Measurements from ENCODE around the gene CPA1.
"Not testable (repeated sequence)": the region's sequence is repeated elsewhere in the genome, so short reads cannot be mapped to it uniquely, and the experiment has no call there.

Gene CPA1

DNA sequence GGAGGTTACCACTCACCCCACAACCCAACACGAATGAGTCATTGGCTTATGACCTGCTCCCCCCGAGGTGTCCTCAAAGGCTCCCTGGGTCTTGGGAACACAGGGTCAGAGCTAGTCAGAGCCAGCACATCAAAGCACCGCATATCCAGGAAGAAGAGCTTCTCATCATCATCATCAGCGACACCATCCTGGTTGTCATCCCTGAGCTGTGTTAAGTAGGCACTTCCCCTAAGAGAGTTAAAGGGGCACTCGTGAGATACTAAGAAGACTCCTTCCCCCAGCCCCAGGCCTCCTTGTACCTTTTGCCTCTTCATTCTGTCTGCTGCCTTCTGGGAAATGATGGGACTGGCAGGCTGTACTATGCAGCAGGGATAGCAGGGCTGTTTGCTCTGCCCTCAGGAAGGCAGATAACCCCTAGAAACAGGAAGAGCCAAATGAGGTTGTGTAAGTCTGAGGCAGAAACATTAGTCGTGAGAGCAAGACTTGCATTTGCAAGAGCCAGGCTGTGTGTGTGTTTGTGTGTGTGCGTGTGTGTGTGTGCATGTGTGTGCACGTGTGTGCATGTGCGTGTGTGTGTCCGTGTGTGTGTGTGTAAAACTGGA is 11.1 kb upstream of the CPA1 start:
- peaks cover 0 to 16% (median 4%) of the 10 kb centered on the region in 10 experiments; a peak in 9 of 20 replicates for H3K4me1 ChIP-seq
- peak overlapping the region in 3 of 11 experiments; percentile 10 to 19 (median 12); a peak in 3 of 22 replicates for H3K27ac ChIP-seq
- H3K36me3 ChIP-seq = no peaks in the 10 kb centered on the region
- no peaks in the 10 kb centered on the region for H3K9me3 ChIP-seq (replicated peaks in 1 of 11)
- no peaks in the 10 kb centered on the region for H4K20me1 ChIP-seq
- TF ChIP-seq Cebpa-rat (IDR thresholded peaks at IDR 0.05) = no peak
- H3K27me3 ChIP-seq = no peaks in the 10 kb centered on the region
- no peak overlapping the region for H3K4me3 ChIP-seq
- H3K9ac ChIP-seq = no peak overlapping the region
- peak overlapping the region in 5 of 11 experiments; percentile 12 to 51 (median 33); a peak in 8 of 22 replicates for H3K4me2 ChIP-seq

DNA sequence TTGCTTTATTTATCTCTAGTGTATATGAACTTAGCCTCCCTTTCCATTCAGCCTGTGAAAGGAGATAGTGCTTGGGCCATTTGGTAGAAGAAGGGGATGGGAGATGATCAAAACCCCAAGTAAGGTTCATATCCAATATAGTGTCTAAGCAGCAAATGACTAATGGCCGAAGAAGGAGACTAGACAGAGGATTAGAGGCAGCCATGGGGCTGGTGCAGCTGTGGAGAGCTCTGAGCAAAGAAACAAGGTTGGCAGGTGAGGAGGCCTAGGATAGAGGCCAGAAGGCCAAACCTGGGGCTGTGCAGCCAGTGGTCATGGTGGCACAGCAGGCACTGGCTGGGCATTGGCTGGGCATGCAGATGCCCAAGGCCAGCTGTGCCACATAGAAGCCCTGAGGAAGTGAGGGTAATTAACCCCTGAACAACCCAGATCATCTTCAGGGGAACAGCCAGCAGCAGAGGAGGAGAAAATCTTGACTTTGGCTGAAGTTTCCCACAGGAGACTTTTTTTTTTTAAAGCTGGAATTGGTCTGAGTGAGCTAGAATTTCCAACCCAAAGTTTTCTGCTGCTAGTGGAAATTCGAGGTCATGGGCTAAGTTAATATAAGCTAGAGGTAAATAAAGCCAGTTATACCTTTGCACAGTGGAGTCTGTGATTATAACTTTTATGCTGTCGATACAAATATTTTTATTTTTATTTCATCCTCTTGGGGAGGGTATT is 10.3 kb upstream of the CPA1 start:
- TF ChIP-seq Cebpa-rat (IDR thresholded peaks at IDR 0.05) = no peak
- Histone ChIP-seq H3K27ac (no peak overlapping the region), H3K4me1 (peaks cover 0 to 16% (median 4%) of the 10 kb centered on the region in 10 experiments; a peak in 9 of 20 replicates), H3K9me3 (replicated peaks in 1 of 11) (peaks cover 0 to 2% (median 0%) of the 10 kb centered on the region in 11 experiments; a peak in 1 of 22 replicates), H3K27me3 (no peaks in the 10 kb centered on the region), H3K9ac (no peak overlapping the region), H3K36me3 (no peaks in the 10 kb centered on the region), H3K4me3 (no peak overlapping the region), H3K4me2 (peak overlapping the region in 3 of 11 experiments; percentile 33 to 51 (median 48); a peak in 3 of 22 replicates), H4K20me1 (no peaks in the 10 kb centered on the region)

DNA sequence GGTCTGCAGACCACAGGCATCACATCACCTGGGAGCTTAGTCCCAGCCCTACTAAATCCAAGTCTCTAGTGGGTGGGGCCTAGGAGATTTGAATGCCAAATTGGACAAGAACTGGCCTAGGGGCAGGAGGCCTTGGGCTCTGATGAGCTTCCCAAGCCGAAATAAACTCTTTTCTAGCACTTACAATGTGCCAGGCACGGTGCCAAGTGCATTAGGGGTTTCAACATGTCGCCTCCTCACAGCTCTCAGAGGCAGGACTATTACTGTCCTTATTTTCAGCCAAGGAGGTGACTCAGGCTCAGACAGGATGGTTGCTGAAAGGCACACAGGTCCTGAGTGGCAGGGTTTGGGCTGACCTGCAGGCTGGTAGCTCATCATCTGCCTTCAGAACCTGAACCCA is 9.2 kb upstream of the CPA1 start:
- H3K27me3 ChIP-seq = no peaks in the 10 kb centered on the region
- H3K4me2 ChIP-seq = no peak overlapping the region
- TF ChIP-seq Cebpa-rat (IDR thresholded peaks at IDR 0.05) = no peak
- H4K20me1 ChIP-seq = no peaks in the 10 kb centered on the region
- no peaks in the 10 kb centered on the region for H3K36me3 ChIP-seq
- peaks cover 0 to 16% (median 4%) of the 10 kb centered on the region in 10 experiments; a peak in 9 of 20 replicates for H3K4me1 ChIP-seq
- no peak overlapping the region for H3K9ac ChIP-seq
- peaks cover 5 to 13% (median 7%) of the 10 kb centered on the region in 11 experiments for H3K9me3 ChIP-seq (replicated peaks in 1 of 11)
- no peak overlapping the region for H3K4me3 ChIP-seq
- no peak overlapping the region for H3K27ac ChIP-seq

DNA sequence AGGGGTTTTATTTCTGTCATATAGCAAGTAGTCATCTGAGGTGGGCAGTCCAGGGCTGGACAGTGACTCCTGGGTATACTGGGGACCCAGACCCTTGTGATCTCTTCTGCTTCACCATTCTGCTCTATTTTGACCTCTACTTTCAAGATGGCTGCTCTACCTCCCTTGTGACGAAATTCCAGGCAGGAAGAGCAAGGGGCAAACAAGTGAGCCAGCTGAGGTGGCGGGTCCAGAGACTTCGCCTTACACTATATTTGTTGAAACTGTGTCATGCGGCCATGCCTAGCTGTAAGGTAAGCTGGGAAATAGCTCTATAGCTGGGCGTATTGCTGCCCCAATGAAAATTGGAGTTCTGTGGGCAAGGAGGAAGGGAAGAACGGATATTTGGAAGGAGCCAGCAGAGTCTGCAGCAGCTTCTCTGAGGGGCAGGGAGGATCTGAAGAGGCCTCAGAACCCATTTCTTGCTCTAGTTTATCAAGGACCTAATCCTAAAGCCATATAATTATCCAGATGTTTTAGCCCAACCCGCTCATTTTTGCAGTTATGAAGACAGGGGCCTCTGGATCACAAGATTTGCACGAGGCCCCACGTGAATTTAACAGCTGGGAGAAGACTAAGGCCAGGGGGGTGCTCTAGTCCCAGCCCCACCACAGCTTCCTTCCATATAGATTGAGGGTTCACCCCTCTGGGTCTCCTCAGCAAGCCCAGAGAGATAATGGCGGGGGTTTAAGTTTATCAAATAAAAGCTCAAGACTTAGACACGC is 7.7 kb upstream of the CPA1 start:
- Histone ChIP-seq H4K20me1 (no peaks in the 10 kb centered on the region), H3K4me2 (no peak overlapping the region), H3K27me3 (no peaks in the 10 kb centered on the region), H3K4me3 (no peak overlapping the region), H3K9ac (no peak overlapping the region), H3K27ac (no peak overlapping the region), H3K9me3 (replicated peaks in 1 of 11) (peaks cover 14 to 27% (median 22%) of the 10 kb centered on the region in 11 experiments), H3K4me1 (peaks cover 0 to 16% (median 4%) of the 10 kb centered on the region in 10 experiments; a peak in 9 of 20 replicates), H3K36me3 (no peaks in the 10 kb centered on the region)
- TF ChIP-seq Cebpa-rat (IDR thresholded peaks at IDR 0.05) = no peak

DNA sequence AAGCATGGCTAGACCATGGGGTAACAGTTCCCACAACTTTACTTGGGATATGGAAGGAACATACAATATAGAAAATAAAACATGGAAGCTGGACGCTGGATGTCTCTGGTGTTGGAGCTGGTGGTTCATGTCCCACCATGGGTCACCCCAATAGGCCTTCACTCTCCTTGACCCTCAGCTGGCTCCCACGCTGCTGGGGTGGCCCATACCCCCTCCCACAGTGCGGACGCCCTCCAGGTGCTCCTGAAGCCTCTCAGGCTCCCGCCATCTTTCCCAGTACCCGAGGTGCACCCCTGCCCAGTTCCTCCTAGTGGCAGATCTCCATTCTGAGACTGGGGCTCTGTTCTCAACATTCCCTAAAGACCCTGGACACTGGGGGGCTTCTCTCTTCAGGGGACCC is 5.8 kb upstream of the CPA1 start:
- H3K4me3 ChIP-seq = no peak overlapping the region
- H3K4me1 ChIP-seq = peaks cover 0 to 6% (median under 1%) of the 10 kb centered on the region in 10 experiments; a peak in 8 of 20 replicates
- no peak overlapping the region for H3K27ac ChIP-seq
- peaks cover 14 to 28% (median 23%) of the 10 kb centered on the region in 11 experiments for H3K9me3 ChIP-seq (replicated peaks in 1 of 11)
- H3K4me2 ChIP-seq = no peak overlapping the region
- H3K27me3 ChIP-seq = no peaks in the 10 kb centered on the region
- no peaks in the 10 kb centered on the region for H3K36me3 ChIP-seq
- TF ChIP-seq Cebpa-rat (IDR thresholded peaks at IDR 0.05) = no peak
- no peak overlapping the region for H3K9ac ChIP-seq
- no peaks in the 10 kb centered on the region for H4K20me1 ChIP-seq

DNA sequence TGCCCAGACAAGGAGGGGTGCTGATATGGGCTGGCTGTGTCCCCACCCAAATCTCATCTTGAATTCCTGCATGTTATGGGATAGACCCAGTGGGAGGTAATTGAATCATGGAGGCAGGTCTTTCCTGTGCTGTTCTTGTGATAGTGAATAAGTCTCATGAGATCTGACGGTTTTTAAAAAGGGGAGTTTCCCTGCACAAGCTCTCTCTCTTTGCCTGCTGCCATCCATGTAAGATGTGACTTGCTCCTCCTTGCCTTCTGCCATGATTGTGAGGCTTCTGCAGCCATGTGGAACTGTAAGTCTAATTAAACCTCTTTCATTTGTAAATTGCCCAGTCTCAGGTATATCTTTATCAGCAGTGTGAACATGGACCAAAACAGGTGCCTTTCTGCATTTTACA is 3.8 kb upstream of the CPA1 start:
- H3K36me3 ChIP-seq, H3K4me2 ChIP-seq, H4K20me1 ChIP-seq, H3K27ac ChIP-seq, H3K27me3 ChIP-seq, H3K4me3 ChIP-seq, H3K4me1 ChIP-seq, H3K9ac ChIP-seq: not testable (repeated sequence)
- peaks cover 14 to 28% (median 23%) of the 10 kb centered on the region in 11 experiments for H3K9me3 ChIP-seq (replicated peaks in 1 of 11)

DNA sequence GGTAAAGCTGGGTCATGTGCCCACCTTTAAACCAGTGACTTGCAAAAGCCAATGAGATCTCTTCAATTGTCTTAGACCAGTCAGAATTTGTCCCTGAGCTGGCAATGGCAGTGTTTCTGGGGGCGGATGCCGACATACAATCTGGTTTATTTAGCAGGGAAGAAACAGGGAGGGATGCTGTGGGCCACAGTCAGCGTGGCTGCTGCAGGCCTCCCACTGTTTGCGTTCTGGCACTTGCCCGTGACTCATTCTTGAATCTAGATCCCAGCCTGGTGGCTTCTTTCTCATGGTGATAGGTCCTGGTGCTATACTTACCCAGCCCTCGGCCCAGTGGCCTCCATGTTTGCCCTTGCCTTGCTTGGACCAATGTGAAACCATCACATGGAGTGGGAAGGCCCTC is 3.1 kb upstream of the CPA1 start:
- H4K20me1 ChIP-seq = no peaks in the 10 kb centered on the region
- H3K27me3 ChIP-seq = no peaks in the 10 kb centered on the region
- no peak overlapping the region for H3K4me2 ChIP-seq
- H3K9me3 ChIP-seq (replicated peaks in 1 of 11) = peaks cover 14 to 28% (median 23%) of the 10 kb centered on the region in 11 experiments
- TF ChIP-seq Cebpa-rat (IDR thresholded peaks at IDR 0.05) = no peak
- no peak overlapping the region for H3K4me3 ChIP-seq
- no peaks in the 10 kb centered on the region for H3K36me3 ChIP-seq
- H3K9ac ChIP-seq = no peak overlapping the region
- no peaks in the 10 kb centered on the region for H3K4me1 ChIP-seq
- no peak overlapping the region for H3K27ac ChIP-seq

DNA sequence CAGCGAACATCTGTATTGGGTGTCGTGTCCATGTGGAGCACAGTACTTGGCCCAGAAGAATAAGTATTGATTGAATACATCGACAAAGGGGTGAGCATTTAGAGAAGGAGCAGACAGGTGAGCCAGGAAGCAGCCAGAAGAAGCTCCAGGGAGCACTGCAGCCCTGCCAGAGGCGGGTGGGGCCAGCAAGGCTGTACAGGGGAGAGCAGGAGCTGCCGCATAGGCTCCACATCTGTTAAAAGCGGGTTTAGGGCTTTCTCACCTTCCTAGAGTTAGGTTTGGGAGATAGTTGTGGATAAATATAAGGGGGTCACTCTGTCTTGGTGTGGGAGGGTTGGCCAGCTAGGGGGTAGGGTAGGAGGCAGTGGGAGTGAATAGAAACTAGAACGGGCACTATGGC is 1.3 kb upstream of the CPA1 start:
- peaks cover 0 to under 1% (median 0%) of the 10 kb centered on the region in 10 experiments; a peak in 2 of 20 replicates for H3K4me1 ChIP-seq
- no peaks in the 10 kb centered on the region for H4K20me1 ChIP-seq
- H3K9me3 ChIP-seq (replicated peaks in 1 of 11) = peaks cover 14 to 28% (median 23%) of the 10 kb centered on the region in 11 experiments
- H3K36me3 ChIP-seq = no peaks in the 10 kb centered on the region
- TF ChIP-seq Cebpa-rat (IDR thresholded peaks at IDR 0.05) = no peak
- H3K27me3 ChIP-seq = no peaks in the 10 kb centered on the region
- H3K27ac ChIP-seq = no peak overlapping the region
- H3K4me3 ChIP-seq = no peak overlapping the region
- H3K4me2 ChIP-seq = no peak overlapping the region
- no peak overlapping the region for H3K9ac ChIP-seq

DNA sequence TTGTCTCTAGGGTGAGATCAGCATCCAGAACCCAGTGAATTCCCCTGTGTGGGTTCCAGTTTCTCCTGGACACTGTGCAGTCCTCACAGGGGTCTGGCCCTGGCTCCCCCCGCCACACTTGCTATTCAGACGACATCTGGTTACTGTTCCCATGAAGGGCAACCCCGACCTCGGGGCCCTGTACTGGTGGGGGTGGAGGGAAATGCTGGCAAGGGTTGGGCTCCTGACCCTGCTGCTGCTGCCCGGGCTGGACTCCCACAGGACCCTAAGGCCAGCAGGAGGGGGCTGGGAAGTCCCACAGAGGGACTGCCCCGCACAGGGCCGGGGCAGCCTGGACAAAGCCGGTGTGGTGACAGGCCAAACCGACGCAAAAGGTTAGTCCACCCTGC is 768 bp upstream of the CPA1 start:
- no peak overlapping the region for H3K9ac ChIP-seq

More for the DNA sequence above, 768 bp upstream of the CPA1 start:
- H3K27ac ChIP-seq = no peak overlapping the region
- TF ChIP-seq Cebpa-rat (IDR thresholded peaks at IDR 0.05) = no peak
- no peak overlapping the region for H3K4me3 ChIP-seq
- no peaks in the 10 kb centered on the region for H3K27me3 ChIP-seq
- no peaks in the 10 kb centered on the region for H4K20me1 ChIP-seq
- peaks cover 0 to 5% (median 0%) of the 10 kb centered on the region in 10 experiments; a peak in 4 of 20 replicates for H3K4me1 ChIP-seq
- peaks cover 14 to 28% (median 23%) of the 10 kb centered on the region in 11 experiments for H3K9me3 ChIP-seq (replicated peaks in 1 of 11)
- no peak overlapping the region for H3K4me2 ChIP-seq
- no peaks in the 10 kb centered on the region for H3K36me3 ChIP-seq
